MCF 10A (cell line): Measurements from ENCODE around the gene FAM168B. TPM values are rescaled to one million over a fixed set of nuclear protein-coding genes. Genes with fewer than 3 reads are reported as not detected.

Experiments
- total RNA-seq: library from RNA; stranded (reverse); gene quantifications from 2 replicates; pipeline ENCODE4 v1.2.3, GENCODE V29; 2022

Gene FAM168B
- total RNA-seq, 1 experiment from 2014 or later = 159 TPM

Other genes starting within 250 kb of the FAM168B start
- gene PLEKHB2, start 11.9 kb upstream of the FAM168B start, total RNA-seq = 57.6 and 78.1 TPM in 2 replicates
- not detected in 2 replicates for gene POTEE, start 116.1 kb upstream of the FAM168B start, total RNA-seq